ENCODE results near the gene AFF1.

- no peak for TF ChIP-seq POLR2A (IDR thresholded peaks at IDR 0.05)
- no peak for TF ChIP-seq CTCF (IDR thresholded peaks at IDR 0.05)
Measured at GRCh38 chr4:87037671-87038334, 103.0 kb downstream of the AFF1 start.

All from uterus (tissue), 2 donors.